K562 (cell line): Measurements from ENCODE around the gene RERE. TPM values are rescaled to one million over a fixed set of nuclear protein-coding genes. Genes with fewer than 3 reads are reported as not detected.

ENCODE experiments used
- ATAC-seq: fragments of 200-7000 bp; cut with Tn5 transposase; 3 replicates; pipeline ENCODE4 v1.9.1; 2020; ENCODE audit warnings: moderate library complexity
- BruUV-seq: library from RNA; stranded (reverse); fragments of 400-500 nt; replicated peaks from 2 replicates; lab custom pipeline; 2021; lab: Mats Ljungman, UMichigan
- CTCF ChIA-PET: fragments of 300-600 bp; formaldehyde crosslinking; extraction: SDS; loops from one replicate; lab custom pipeline; 2021; ENCODE audit warnings: low intra/inter-chr PET ratio; lab: Yijun Ruan, JAX
- POLR2A ChIA-PET: fragments of 300-600, 350-650 bp; sonication (Branson Sonifier 250); formaldehyde crosslinking; extraction: SDS; loops from one replicate; lab custom pipeline; 2021; ENCODE audit warnings: antibody characterized with exemption, inconsistent platforms; lab: Yijun Ruan, JAX
- DNase-seq, 4 experiments: peaks; one replicate each; pipeline versions ENCODE4 v3.0.0 to v3.0.0-alpha.2; 2011 to 2018; ENCODE audit warnings: low spot score in 3 of 4, mixed read lengths in 3 of 4; ENCODE audit errors: extremely low read depth in 1 of 4
- FAIRE-seq: peaks from 2 replicates; lab custom pipeline; 2011; peaks lifted over from hg19 to GRCh38; lab: Jason Lieb, UNC
- H2AFZ ChIP-seq: 2 replicates; pipeline ENCODE4 v1.6.0; 2011; ENCODE audit warnings: low read depth, low read length, control low read depth, inconsistent platforms
- H3K27ac ChIP-seq: fragments of 200-600 bp; 3 replicates; pipeline ENCODE4 v1.8.0; 2011; ENCODE audit warnings: low read depth, mild to moderate bottlenecking, control low read depth, inconsistent platforms, low read length, moderate library complexity, mixed read lengths; ENCODE audit errors: extremely low read depth
- H3K27me3 ChIP-seq, 2 experiments: fragments of 300-600 bp in 1 of 2; 2 replicates in 1 of 2; 3 replicates in 1 of 2; pipeline versions ENCODE4 v1.6.0 to v1.8.0; 2011; ENCODE audit warnings: inconsistent platforms in 2 of 2, low read length in 2 of 2, mild to moderate bottlenecking in 1 of 2, mixed read lengths in 1 of 2, moderate library complexity in 1 of 2; ENCODE audit not compliant: control insufficient read depth in 2 of 2, insufficient read depth in 2 of 2
- H3K36me3 ChIP-seq: fragments of 300-600 bp; 3 replicates; pipeline ENCODE4 v1.8.0; 2011; ENCODE audit warnings: mild to moderate bottlenecking, low read length, inconsistent platforms; ENCODE audit not compliant: control insufficient read depth, insufficient read depth
- H3K4me1 ChIP-seq, 2 experiments: fragments of 200-600 bp in 1 of 2; replicated peaks in 1 of 2; 2 replicates in 1 of 2; 3 replicates in 1 of 2; pipeline versions ENCODE4 v1.5.1 to v1.8.0; 2011; ENCODE audit warnings: inconsistent platforms in 2 of 2, low read length in 2 of 2, mild to moderate bottlenecking in 1 of 2, mixed read lengths in 1 of 2, moderate library complexity in 1 of 2; ENCODE audit not compliant: control insufficient read depth in 2 of 2, insufficient read depth in 2 of 2
- H3K4me2 ChIP-seq: 2 replicates; pipeline ENCODE4 v1.6.1; 2011; ENCODE audit warnings: low read length, control low read depth, inconsistent platforms, mixed read lengths; ENCODE audit not compliant: insufficient read depth
- H3K4me3 ChIP-seq: fragments of 200-600 bp; sonication (generic), shearing (Covaris generic); 2 replicates; pipeline ENCODE4 v1.5.1; 2016; ENCODE audit warnings: control low read depth, inconsistent platforms
- H3K79me2 ChIP-seq: fragments of 200-600 bp; 3 replicates; pipeline ENCODE4 v1.8.0; 2011; ENCODE audit warnings: low read length, inconsistent platforms; ENCODE audit not compliant: control insufficient read depth, insufficient read depth
- H3K9ac ChIP-seq, 2 experiments: 2 replicates each; pipeline versions ENCODE4 v1.6.0 to v1.6.1; 2011; ENCODE audit warnings: low read depth in 2 of 2, low read length in 2 of 2, control low read depth in 1 of 2, inconsistent platforms in 1 of 2, mild to moderate bottlenecking in 1 of 2, mixed read lengths in 1 of 2; ENCODE audit not compliant: insufficient read depth in 1 of 2
- H3K9me1 ChIP-seq: one replicate; pipeline ENCODE4 v1.6.0; 2011; ENCODE audit warnings: inconsistent platforms, mild to moderate bottlenecking, low read length, moderate library complexity; ENCODE audit not compliant: control insufficient read depth, insufficient read depth
- H3K9me3 ChIP-seq: replicated peaks from 2 replicates; pipeline ENCODE4 v1.5.1; 2011; ENCODE audit warnings: low read depth, low read length, inconsistent platforms; ENCODE audit not compliant: control insufficient read depth, insufficient read depth
- H4K20me1 ChIP-seq: replicated peaks from 2 replicates; pipeline ENCODE4 v1.6.1; 2011; ENCODE audit warnings: low read length, inconsistent platforms, mixed read lengths; ENCODE audit not compliant: control insufficient read depth, insufficient read depth
- CTCF ChIP-seq, 3 experiments: IDR thresholded peaks in 2 of 3; conservative IDR thresholded peaks in 1 of 3; 2 replicates each; pipeline ENCODE4 v1.5.1; 2011 to 2012; ENCODE audit warnings: low read length in 3 of 3, mild to moderate bottlenecking in 3 of 3, control low read depth in 2 of 3, improper control_type of control experiment in 1 of 3, inconsistent platforms in 1 of 3, low read depth in 1 of 3, mixed read lengths in 1 of 3, moderate library complexity in 1 of 3; ENCODE audit not compliant: insufficient read depth in 2 of 3
- ZNF41 ChIP-seq: fragments of 250-450 bp; sonication (Bioruptor Pico); conservative IDR thresholded peaks from 2 replicates; pipeline ENCODE4 v1.4.0; 2020; ENCODE audit warnings: mild to moderate bottlenecking
- WGBS: fragments of 100-300 bp; shearing (Covaris generic); methylation state at CpG from one replicate; pipeline ENCODE4 v1.1.6; 2016; ENCODE audit warnings: low coverage, mixed read lengths; ENCODE audit not compliant: insufficient coverage; ENCODE audit errors: missing lambda C conversion rate; 5-methylcytosine and 5-hydroxymethylcytosine counted together
- in situ Hi-C: fragments of 300-500 bp; cut with MboI; formaldehyde crosslinking; loops from 4 replicates; pipeline ENCODE4 v1.15.0; 2018; ENCODE audit warnings: inconsistent platforms, mixed read lengths
- intact Hi-C: fragments of 100-400 bp; cut with micrococcal nuclease; formaldehyde crosslinking; loops from 2 replicates; pipeline ENCODE4 v1.14.2; 2022
- polyA plus RNA-seq, 8 experiments: library from polyadenylated mRNA; depleted of rRNA in 4 of 8; stranded (reverse) in 5 of 8; unstranded in 3 of 8; fragments of >200 nt; fragmentation: Nextera tagmentation in 2 of 8; fragmentation: Illumina TruSeq in 1 of 8; extraction: Ambion mirVana in 2 of 8; extraction: Trizol in 1 of 8; gene quantifications; 2 replicates each; pipeline versions ENCODE4 v1.2.1 to v1.2.3, GENCODE V29; 2011 to 2014; ENCODE audit warnings: inconsistent platforms in 1 of 8, missing spikeins in 1 of 8
- total RNA-seq, 7 experiments: library from RNA; depleted of rRNA in 6 of 7; stranded (reverse); fragments of >200 nt in 6 of 7; fragmentation: Illumina TruSeq in 2 of 7; extraction: Trizol in 2 of 7; gene quantifications; 2 replicates each; pipeline versions ENCODE4 v1.2.1 to v1.2.3, GENCODE V29; 2011 to 2021; ENCODE audit warnings: low replicate concordance in 1 of 7
- TF ChIP-seq, protein P1 (sequence below): sonication (generic); formaldehyde crosslinking; IDR thresholded peaks from 2 replicates; pipeline ENCODE4 v1.8.1; 2023; ENCODE audit warnings: mild to moderate bottlenecking, missing genetic modification reagents

RERE gene
- total and polyA plus RNA-seq, 9 of the 15 experiments (the other 6 are each of a cell fraction or from before 2014, with no cell fraction given): 3.0 to 51.5 (median 13.4) TPM

GRCh38 chr1:8431019-8431418 is 386.4 kb downstream of the RERE start:
- Histone ChIP-seq H3K79me2 (no peaks in the 10 kb centered on the region), H2AFZ (no peak overlapping the region), H4K20me1 (no peaks in the 10 kb centered on the region), H3K36me3 (no peaks in the 10 kb centered on the region), H3K27ac (no peak overlapping the region), H3K9ac (no peak overlapping the region), H3K9me1 (no peaks in the 10 kb centered on the region), H3K4me3 (no peak overlapping the region), H3K4me1 (peaks cover 0 to 3% of the 10 kb centered on the region in 2 experiments; a peak in 1 of 5 replicates), H3K27me3 (no peaks in the 10 kb centered on the region), H3K4me2 (no peak overlapping the region), H3K9me3 (no peaks in the 10 kb centered on the region)
- BruUV-seq: no TSS peak
- ChIA-PET POLR2A (interaction anchor here (1.1 kb wide), 1 partner anchor 13 kb away, joined by 8 read pairs; no protein-coding TSS in a partner anchor), CTCF (no interaction called here)
- ATAC-seq (0 out of 3 replicates have a peak, but pooled peaks have one; percentile 21), DNase-seq (no peak), FAIRE-seq (no peak)
- 84% methylated on average over 8 of the region's 8 CpGs for WGBS
- in situ Hi-C loops: no loop called here
- intact Hi-C loops: no loop called here
- TF ChIP-seq CTCF (IDR thresholded peaks at IDR 0.05 in 2 of 3, conservative IDR thresholded peaks at IDR 0.05 in 1 of 3; ENCODE audit: insufficient read depth in 2 of 3, low read depth in 1 of 3, low read length in 3 of 3): peak; percentile 9 to 27 (median 11); a peak in 3 of 6 replicates
- TF ChIP-seq, protein P1, sequence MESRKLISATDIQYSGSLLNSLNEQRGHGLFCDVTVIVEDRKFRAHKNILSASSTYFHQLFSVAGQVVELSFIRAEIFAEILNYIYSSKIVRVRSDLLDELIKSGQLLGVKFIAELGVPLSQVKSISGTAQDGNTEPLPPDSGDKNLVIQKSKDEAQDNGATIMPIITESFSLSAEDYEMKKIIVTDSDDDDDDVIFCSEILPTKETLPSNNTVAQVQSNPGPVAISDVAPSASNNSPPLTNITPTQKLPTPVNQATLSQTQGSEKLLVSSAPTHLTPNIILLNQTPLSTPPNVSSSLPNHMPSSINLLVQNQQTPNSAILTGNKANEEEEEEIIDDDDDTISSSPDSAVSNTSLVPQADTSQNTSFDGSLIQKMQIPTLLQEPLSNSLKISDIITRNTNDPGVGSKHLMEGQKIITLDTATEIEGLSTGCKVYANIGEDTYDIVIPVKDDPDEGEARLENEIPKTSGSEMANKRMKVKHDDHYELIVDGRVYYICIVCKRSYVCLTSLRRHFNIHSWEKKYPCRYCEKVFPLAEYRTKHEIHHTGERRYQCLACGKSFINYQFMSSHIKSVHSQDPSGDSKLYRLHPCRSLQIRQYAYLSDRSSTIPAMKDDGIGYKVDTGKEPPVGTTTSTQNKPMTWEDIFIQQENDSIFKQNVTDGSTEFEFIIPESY: peak; percentile 91
- no peak for TF ChIP-seq ZNF41
